Mesodermal cell (in vitro differentiated cells): Measurements from ENCODE around the gene ELP4.

Experiments
- H3K27ac ChIP-seq: 2 replicates; pipeline ENCODE4 v1.7.0; 2013; ENCODE audit warnings: mild to moderate bottlenecking, low read depth, low read length, moderate library complexity; ENCODE audit not compliant: severe bottlenecking
- H3K36me3 ChIP-seq: 2 replicates; pipeline ENCODE4 v1.7.1; 2013; ENCODE audit warnings: mild to moderate bottlenecking, low read length, moderate library complexity; ENCODE audit not compliant: control insufficient read depth, insufficient read depth
- H3K4me1 ChIP-seq: one replicate; pipeline ENCODE4 v1.7.1; 2013; ENCODE audit warnings: mild to moderate bottlenecking, low read length; ENCODE audit not compliant: insufficient read depth, control insufficient read depth, poor library complexity, severe bottlenecking
- H3K4me3 ChIP-seq: 2 replicates; pipeline ENCODE4 v1.7.0; 2013; ENCODE audit warnings: low read length, control low read depth, mild to moderate bottlenecking; ENCODE audit not compliant: insufficient read depth, poor library complexity, severe bottlenecking; ENCODE audit errors: extremely low read depth
- H3K9me3 ChIP-seq: 2 replicates; pipeline ENCODE4 v1.7.1; 2013; ENCODE audit warnings: mild to moderate bottlenecking, low read length, moderate library complexity; ENCODE audit not compliant: control insufficient read depth
- WGBS, 2 experiments: methylation state at CpG; one replicate each; pipeline ENCODE4 v1.1.5; 2013; ENCODE audit warnings: missing lambda C conversion rate in 2 of 2; ENCODE audit not compliant: insufficient coverage in 2 of 2; 5-methylcytosine and 5-hydroxymethylcytosine counted together

The ELP4 gene

GRCh38 chr11:31643857-31644256, 134.3 kb downstream of the ELP4 start:
- no peaks in the 10 kb centered on the region for H3K36me3 ChIP-seq
- WGBS, 2 experiments = no CpG with 5 or more reads among the region's 1 CpG
- H3K27ac ChIP-seq = no peak overlapping the region
- H3K4me1 ChIP-seq = peaks cover 4% of the 10 kb centered on the region
- no peaks in the 10 kb centered on the region for H3K9me3 ChIP-seq
- no peak overlapping the region for H3K4me3 ChIP-seq

- Histone ChIP-seq H3K36me3 (no peaks in the 10 kb centered on the region), H3K4me1 (peaks cover 4% of the 10 kb centered on the region), H3K9me3 (no peaks in the 10 kb centered on the region), H3K27ac (no peak overlapping the region), H3K4me3 (no peak overlapping the region)
Measured at GRCh38 chr11:31645747-31646146, 136.2 kb downstream of the ELP4 start.

DNA sequence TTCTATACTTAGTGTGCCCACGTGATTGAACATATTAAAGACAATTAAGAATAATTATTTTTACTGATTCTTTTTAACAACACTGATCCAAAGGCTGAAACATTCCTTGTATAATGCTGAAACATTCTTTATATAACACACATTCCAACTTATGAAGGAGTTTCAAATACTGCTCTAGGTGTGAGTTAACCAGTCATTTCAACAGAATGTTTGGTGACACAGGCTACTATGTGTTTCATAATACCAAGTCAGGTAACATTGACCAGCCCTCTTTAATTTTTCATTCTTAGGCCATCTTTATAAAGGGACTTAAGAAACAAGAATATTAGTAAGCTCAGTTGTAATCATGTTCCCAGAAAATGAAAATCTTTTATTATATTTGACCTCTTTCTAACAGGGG, 136.6 kb downstream of the ELP4 start:
- H3K36me3 ChIP-seq = no peaks in the 10 kb centered on the region
- H3K4me3 ChIP-seq = no peak overlapping the region
- no peaks in the 10 kb centered on the region for H3K9me3 ChIP-seq
- H3K4me1 ChIP-seq = peaks cover 4% of the 10 kb centered on the region
- no peak overlapping the region for H3K27ac ChIP-seq
- WGBS, 2 experiments = no CpG with 5 or more reads among the region's 1 CpG

DNA sequence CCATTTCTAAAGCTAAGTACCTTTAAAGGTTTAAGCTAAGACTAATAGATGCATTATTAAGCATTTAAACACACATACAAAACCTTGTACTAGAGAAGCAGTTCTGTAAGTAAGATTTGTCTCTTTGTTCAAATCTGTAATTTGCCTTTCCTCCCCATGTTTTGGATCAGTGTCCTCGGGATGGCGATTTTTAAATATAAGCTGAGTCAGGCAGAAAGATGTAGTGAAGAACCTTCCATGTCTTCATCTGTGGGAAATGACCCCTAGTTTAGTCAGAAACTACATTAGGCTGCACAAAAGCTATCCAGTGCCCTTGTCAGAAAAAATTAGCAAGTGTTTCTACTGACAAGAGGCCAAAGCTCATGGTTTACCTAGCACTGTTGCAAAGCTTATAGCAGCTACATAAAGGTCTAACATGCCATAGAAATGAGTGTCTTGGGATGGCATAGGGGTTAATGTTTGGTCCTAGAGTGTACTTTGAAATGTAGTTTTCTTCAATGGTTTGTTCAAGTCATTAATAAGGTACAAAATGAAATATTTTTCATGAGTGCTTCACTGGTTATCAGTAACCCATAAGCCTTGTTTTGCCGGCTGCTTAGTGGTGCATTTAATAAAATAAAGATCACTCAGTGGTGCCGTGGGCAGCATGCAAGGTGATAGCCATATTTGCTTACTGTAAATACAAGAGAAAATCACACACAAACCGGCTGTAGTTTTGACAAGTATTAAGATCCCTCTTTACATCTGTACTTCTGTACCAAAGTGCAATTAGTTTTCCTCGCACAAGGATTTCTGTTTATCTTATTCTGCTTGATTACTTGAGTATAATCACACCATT, 139.8 kb downstream of the ELP4 start:
- H3K9me3 ChIP-seq = no peaks in the 10 kb centered on the region
- no peaks in the 10 kb centered on the region for H3K36me3 ChIP-seq
- WGBS, 2 experiments = 100% methylated on average over 4 of the region's 6 CpGs; no CpG with 5 or more reads in 1 of the 2 experiments
- H3K4me1 ChIP-seq = peaks cover 4% of the 10 kb centered on the region
- H3K4me3 ChIP-seq = no peak overlapping the region
- H3K27ac ChIP-seq = no peak overlapping the region

DNA sequence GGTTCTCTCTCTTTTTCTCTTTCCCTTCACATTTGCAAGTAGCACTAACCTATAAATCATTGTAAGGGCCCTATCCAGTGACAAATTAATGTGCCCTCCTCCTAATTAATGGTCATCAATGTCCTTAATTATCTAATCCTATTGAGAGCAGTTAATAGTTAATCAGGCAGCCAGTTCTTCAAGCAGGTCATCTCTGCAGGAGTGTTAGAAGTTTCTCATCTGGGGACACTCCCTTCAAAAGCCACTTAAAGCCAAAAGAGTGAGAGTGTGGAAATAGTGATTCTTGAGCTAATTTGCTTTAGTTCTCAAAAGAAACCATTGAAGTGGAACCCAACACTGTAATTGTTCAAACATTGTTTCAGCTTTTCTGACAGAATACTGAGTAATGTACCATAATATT, 141.6 kb downstream of the ELP4 start:
- Histone ChIP-seq H3K4me1 (peaks cover 5% of the 10 kb centered on the region), H3K36me3 (no peaks in the 10 kb centered on the region), H3K9me3 (no peaks in the 10 kb centered on the region), H3K4me3 (no peak overlapping the region), H3K27ac (no peak overlapping the region)

GRCh38 chr11:31651822-31652221, 142.3 kb downstream of the ELP4 start:
- Histone ChIP-seq H3K4me3 (no peak overlapping the region), H3K4me1 (peaks cover 5% of the 10 kb centered on the region), H3K36me3 (no peaks in the 10 kb centered on the region), H3K9me3 (no peaks in the 10 kb centered on the region), H3K27ac (no peak overlapping the region)
- WGBS, 2 experiments = no CpG with 5 or more reads among the region's 2 CpGs

GRCh38 chr11:31652528-31652927, 143.0 kb downstream of the ELP4 start:
- Histone ChIP-seq H3K36me3 (no peaks in the 10 kb centered on the region), H3K9me3 (no peaks in the 10 kb centered on the region), H3K27ac (no peak overlapping the region), H3K4me3 (no peak overlapping the region), H3K4me1 (peaks cover 5% of the 10 kb centered on the region)
- no CpG with 5 or more reads among the region's 1 CpG for WGBS, 2 experiments

- Histone ChIP-seq H3K9me3 (no peaks in the 10 kb centered on the region), H3K4me1 (peaks cover 5% of the 10 kb centered on the region), H3K4me3 (no peak overlapping the region), H3K27ac (no peak overlapping the region), H3K36me3 (no peaks in the 10 kb centered on the region)
- WGBS, 2 experiments = 40% methylated on average over 1 of the region's 3 CpGs; no CpG with 5 or more reads in 1 of the 2 experiments
Measured at GRCh38 chr11:31655483-31655882, 145.9 kb downstream of the ELP4 start.

- Histone ChIP-seq H3K4me3 (no peak overlapping the region), H3K36me3 (no peaks in the 10 kb centered on the region), H3K9me3 (no peaks in the 10 kb centered on the region), H3K4me1 (peaks cover 5% of the 10 kb centered on the region), H3K27ac (no peak overlapping the region)
- no CpG with 5 or more reads among the region's 1 CpG for WGBS, 2 experiments
Measured at GRCh38 chr11:31656051-31656450, 146.5 kb downstream of the ELP4 start.

- H3K9me3 ChIP-seq = no peaks in the 10 kb centered on the region
- H3K36me3 ChIP-seq = no peaks in the 10 kb centered on the region
- WGBS, 2 experiments = no CpG with 5 or more reads among the region's 1 CpG
- H3K4me3 ChIP-seq = no peak overlapping the region
- H3K4me1 ChIP-seq = peaks cover 5% of the 10 kb centered on the region
- H3K27ac ChIP-seq = no peak overlapping the region
Measured at GRCh38 chr11:31657091-31657490, 147.5 kb downstream of the ELP4 start.

DNA sequence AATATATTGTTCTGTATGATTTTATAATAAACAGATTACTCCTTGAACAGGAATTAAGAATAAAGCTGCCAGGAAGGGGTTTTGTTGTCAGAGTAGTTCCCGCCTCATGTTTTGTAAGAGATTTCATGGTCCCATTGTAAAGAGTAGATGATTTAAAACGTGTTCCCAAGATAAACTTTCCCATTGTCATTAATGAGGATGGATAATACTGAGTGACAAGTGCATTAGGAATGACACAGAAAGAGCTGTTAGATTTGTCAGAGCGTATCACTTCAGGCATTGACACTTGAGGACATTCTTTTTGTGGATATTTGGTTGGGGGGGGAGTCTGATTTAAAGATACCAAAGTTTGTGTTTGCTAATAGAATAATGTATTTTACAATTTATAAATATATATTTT, 154.6 kb downstream of the ELP4 start:
- 83 to 100% methylated on average over 1 to 2 of the region's 3 CpGs for WGBS, 2 experiments
- no peaks in the 10 kb centered on the region for H3K4me1 ChIP-seq
- no peak overlapping the region for H3K27ac ChIP-seq
- no peak overlapping the region for H3K4me3 ChIP-seq
- H3K36me3 ChIP-seq = no peaks in the 10 kb centered on the region
- no peaks in the 10 kb centered on the region for H3K9me3 ChIP-seq
